Body of pancreas (tissue), 4 donors: ENCODE measurements around the gene P3H2.

Experiments used
- CTCF ChIP-seq, 7 experiments: fragments of 450-650 bp in 4 of 7; fragments of 200-600 bp in 3 of 7; sonication (generic) in 3 of 7; IDR thresholded peaks; one replicate each; pipeline ENCODE4 v1.5.1; 2016 to 2019; ENCODE audit warnings: antibody characterized with exemption in 7 of 7
- POLR2A ChIP-seq, 3 donors: fragments of 450-650 bp; IDR thresholded peaks; one replicate each; pipeline ENCODE4 v1.6.1; 2016; ENCODE audit warnings: antibody characterized with exemption in 3 of 3, mild to moderate bottlenecking in 2 of 3

- TF ChIP-seq CTCF (IDR thresholded peaks at IDR 0.05) (no peak), POLR2A (IDR thresholded peaks at IDR 0.05) (no peak)
Observed at GRCh38 chr3:189983612-189984011, 137.1 kb downstream of the P3H2 start.
